ENCODE measurements around the gene CYP26B1. TPM values are rescaled to one million over a fixed set of nuclear protein-coding genes. Genes with fewer than 3 reads are reported as not detected.

CYP26B1 gene
- total and polyA plus RNA-seq, 11 donors: 0.76 to 5.9 (median 2.1) TPM

DNA sequence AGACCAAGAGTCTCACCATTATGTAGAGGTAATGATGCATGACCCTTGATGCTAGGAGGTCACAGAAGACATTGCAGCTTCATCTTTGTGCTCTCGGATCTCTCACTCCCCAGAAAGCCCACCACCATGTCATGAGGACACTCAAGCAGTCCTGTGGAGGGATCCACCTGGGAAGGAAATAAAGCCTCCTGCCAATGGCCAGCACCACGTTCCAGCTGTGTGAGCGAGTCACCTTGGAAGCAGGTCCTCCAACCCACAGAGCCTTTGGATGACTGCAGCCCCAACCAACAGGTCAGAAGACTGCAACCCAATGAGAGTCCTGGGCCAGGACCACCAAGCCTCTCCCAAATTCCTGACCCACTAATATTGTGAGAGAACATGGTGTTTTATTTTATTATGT lies 38.4 kb downstream of the CYP26B1 start:
- no peak overlapping the region for H3K4me3 ChIP-seq
- H3K36me3 ChIP-seq: no peaks in the 10 kb centered on the region
- H3K4me1 ChIP-seq: no peaks in the 10 kb centered on the region
- H3K27ac ChIP-seq: no peak overlapping the region
- H3K9me3 ChIP-seq: no peaks in the 10 kb centered on the region
- DNase-seq (no peak), ATAC-seq (no peak)
- 69 to 89% (median 83%) methylated on average over 3 of the region's 3 CpGs for WGBS, 4 donors
- intact Hi-C loops (cut with DNase I): no loop called here
- peaks cover 0 to 14% (median 0%) of the 10 kb centered on the region in 9 donors for H3K27me3 ChIP-seq
- TF ChIP-seq, protein P1, sequence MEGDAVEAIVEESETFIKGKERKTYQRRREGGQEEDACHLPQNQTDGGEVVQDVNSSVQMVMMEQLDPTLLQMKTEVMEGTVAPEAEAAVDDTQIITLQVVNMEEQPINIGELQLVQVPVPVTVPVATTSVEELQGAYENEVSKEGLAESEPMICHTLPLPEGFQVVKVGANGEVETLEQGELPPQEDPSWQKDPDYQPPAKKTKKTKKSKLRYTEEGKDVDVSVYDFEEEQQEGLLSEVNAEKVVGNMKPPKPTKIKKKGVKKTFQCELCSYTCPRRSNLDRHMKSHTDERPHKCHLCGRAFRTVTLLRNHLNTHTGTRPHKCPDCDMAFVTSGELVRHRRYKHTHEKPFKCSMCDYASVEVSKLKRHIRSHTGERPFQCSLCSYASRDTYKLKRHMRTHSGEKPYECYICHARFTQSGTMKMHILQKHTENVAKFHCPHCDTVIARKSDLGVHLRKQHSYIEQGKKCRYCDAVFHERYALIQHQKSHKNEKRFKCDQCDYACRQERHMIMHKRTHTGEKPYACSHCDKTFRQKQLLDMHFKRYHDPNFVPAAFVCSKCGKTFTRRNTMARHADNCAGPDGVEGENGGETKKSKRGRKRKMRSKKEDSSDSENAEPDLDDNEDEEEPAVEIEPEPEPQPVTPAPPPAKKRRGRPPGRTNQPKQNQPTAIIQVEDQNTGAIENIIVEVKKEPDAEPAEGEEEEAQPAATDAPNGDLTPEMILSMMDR (IDR thresholded peaks at IDR 0.05): no peak
- TF ChIP-seq POLR2A (IDR thresholded peaks at IDR 0.05): no peak

DNA sequence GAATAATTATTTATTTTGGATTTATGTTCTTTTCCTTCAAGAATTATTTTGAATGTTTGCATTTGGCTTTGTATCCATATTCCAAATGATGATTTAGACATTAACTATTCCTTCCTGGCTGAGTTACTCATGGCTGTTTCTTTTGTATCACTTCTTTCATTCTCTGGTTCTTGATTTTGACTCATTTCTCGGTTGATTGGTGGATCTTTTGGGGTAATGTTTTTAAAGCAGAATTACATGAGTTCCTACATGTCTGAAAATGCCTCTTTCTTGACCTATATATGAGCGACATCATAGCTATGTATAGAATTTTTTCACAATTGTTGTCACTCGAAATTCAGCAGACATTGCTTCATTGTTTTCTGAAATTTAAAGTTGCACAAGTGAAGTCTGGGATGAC lies 39.5 kb downstream of the CYP26B1 start:
- ATAC-seq (no peak), DNase-seq (no peak)
- Histone ChIP-seq H3K27ac (no peak overlapping the region), H3K27me3 (peaks cover 0 to 14% (median 0%) of the 10 kb centered on the region in 9 donors), H3K36me3 (no peaks in the 10 kb centered on the region), H3K9me3 (no peaks in the 10 kb centered on the region), H3K4me1 (no peaks in the 10 kb centered on the region), H3K4me3 (no peak overlapping the region)
- no peak for TF ChIP-seq POLR2A (IDR thresholded peaks at IDR 0.05)
- TF ChIP-seq, protein P1 (IDR thresholded peaks at IDR 0.05): no peak
- intact Hi-C loops (cut with DNase I): no loop called here
- WGBS, 4 donors: 69 to 74% (median 72%) methylated on average over 3 of the region's 3 CpGs

DNA sequence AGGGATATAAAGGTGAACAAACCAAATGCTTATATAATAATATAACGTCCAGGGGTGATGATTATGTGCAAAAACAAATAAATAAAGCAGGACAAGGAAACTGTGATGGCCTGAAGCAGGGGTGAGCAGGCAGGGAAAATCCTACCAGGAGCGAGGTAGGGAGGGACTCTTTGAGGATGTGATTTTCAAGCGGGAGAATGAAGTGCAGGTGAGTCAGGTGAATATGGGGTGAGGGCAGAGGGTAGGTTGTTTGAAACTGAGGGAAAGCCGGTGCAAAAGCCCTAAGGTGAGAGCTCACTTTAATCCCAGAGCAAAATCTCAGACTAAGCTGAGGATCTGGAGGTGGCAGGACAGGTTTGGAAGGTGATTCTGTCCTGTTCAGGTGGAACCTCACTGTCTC lies 40.7 kb downstream of the CYP26B1 start:
- Histone ChIP-seq H3K36me3 (no peaks in the 10 kb centered on the region), H3K4me3 (no peak overlapping the region), H3K27me3 (peaks cover 0 to 14% (median 0%) of the 10 kb centered on the region in 9 donors), H3K9me3 (no peaks in the 10 kb centered on the region), H3K4me1 (no peaks in the 10 kb centered on the region), H3K27ac (no peak overlapping the region)
- intact Hi-C loops (cut with DNase I): no loop called here
- WGBS, 4 donors: 74 to 80% (median 77%) methylated on average over 4 of the region's 4 CpGs
- TF ChIP-seq POLR2A (IDR thresholded peaks at IDR 0.05): no peak
- TF ChIP-seq, protein P1 (IDR thresholded peaks at IDR 0.05): no peak
- ATAC-seq (no peak), DNase-seq (no peak)

DNA sequence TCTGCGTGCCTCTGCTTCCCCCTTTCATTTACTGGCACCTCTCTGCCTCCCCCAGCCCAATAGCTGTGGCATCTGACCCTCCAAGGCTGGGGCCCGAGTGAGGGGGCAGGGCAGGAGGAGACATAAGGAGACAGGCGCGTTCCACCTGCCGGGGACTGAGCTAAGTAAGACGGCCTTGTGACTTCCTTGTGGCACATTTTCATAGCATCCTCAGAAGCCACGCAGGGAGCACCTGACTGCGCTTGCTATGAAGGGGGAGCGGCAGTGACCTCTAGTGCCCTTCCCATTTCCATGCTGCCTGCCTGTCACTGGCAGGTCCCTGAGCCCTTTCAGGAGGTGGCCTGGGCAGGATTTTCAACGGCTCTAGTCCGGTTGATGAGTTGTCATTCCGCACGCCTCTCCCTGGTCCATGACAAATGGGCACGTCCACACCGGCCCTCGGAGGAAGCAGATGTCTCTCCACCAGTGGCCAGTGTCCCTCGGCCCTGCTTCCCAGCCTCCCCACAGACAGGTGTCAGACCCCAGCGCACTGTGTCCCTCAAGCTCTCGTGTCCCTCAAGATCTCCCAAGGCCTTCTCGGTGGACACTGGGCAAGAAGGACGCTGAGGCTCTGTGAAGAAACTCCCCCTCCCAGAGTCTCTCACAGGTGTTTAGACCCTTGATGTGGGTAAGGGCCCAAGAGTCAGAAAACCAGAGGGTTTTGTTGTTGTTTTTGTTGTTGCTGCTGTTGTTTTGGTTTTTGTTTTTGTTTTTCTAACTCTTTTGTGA lies 42.7 kb downstream of the CYP26B1 start:
- DNase-seq (no peak), ATAC-seq (no peak)
- H3K4me1 ChIP-seq: no peaks in the 10 kb centered on the region
- 65 to 72% (median 68%) methylated on average over 15 to 21 of the region's 21 CpGs for WGBS, 4 donors
- H3K4me3 ChIP-seq: no peak overlapping the region
- H3K27me3 ChIP-seq: peaks cover 0 to 14% (median 0%) of the 10 kb centered on the region in 9 donors
- H3K27ac ChIP-seq: no peak overlapping the region
- intact Hi-C loops (cut with DNase I): no loop called here
- TF ChIP-seq, protein P1 (IDR thresholded peaks at IDR 0.05): no peak
- no peak for TF ChIP-seq POLR2A (IDR thresholded peaks at IDR 0.05)
- no peaks in the 10 kb centered on the region for H3K36me3 ChIP-seq
- no peaks in the 10 kb centered on the region for H3K9me3 ChIP-seq

Measured in heart left ventricle (tissue), 16 donors.